AG10803 (cell line): ENCODE measurements around the gene WSB2.

Experiments
- DNase-seq: peaks from one replicate; pipeline ENCODE4 v3.0.0; 2010; ENCODE audit warnings: low read depth
- H3K4me3 ChIP-seq: 2 replicates; pipeline ENCODE4 v1.5.1; 2011; ENCODE audit warnings: mild to moderate bottlenecking, low read length, control low read depth
- CTCF ChIP-seq: conservative IDR thresholded peaks from 2 replicates; pipeline ENCODE4 v1.5.1; 2011; ENCODE audit warnings: mild to moderate bottlenecking, low read length, control low read depth, inconsistent platforms

WSB2 gene

DNA sequence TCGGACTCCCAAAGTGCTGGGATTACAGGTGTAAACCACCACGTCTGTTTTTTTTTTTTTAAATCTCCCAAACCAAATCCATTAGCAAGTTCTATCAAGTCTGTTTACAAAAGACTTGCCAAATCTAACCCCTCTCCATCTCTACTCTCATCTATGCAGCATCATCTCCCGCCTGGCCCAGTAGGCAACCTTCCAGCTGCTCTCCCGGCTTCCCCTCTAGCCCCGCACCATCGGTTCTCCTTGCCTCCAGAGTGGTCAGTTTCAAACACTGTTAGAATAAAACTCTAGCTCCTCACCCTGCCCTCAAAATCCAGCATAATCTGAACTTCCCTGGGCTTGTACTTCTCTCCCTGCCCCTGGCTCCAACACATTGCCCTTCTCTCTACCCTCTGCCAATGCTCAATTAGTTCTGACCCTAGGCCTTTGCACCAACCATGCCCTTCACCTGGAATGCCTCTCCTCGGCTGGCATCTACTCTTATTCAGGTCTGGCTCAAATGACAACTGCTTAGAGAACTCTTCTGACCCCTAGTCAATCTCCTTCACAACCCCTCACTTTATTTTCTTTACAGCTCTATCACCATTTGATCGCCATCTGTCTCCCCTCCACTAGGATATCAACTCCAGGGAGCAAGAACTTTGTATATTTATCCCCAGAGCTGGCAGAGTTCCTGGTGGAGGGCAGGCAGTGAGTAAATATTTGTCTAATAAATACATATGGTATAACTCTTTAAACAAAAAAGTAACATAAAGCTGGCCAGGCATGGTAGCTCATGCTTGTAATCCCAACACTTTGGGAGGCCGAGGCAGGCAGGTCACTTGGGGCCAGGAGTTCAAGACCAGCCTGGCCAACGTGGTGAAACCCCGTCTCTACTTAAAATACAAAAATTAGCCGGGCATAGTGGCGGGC is 4.9 kb downstream of the WSB2 start:
- no peak for DNase-seq
- no peak overlapping the region for H3K4me3 ChIP-seq
- TF ChIP-seq CTCF: no peak

- no peak for DNase-seq
- H3K4me3 ChIP-seq: no peak overlapping the region
- peak; percentile 49 for TF ChIP-seq CTCF
Observed at GRCh38 chr12:118055144-118055557, 5.8 kb downstream of the WSB2 start.

DNA sequence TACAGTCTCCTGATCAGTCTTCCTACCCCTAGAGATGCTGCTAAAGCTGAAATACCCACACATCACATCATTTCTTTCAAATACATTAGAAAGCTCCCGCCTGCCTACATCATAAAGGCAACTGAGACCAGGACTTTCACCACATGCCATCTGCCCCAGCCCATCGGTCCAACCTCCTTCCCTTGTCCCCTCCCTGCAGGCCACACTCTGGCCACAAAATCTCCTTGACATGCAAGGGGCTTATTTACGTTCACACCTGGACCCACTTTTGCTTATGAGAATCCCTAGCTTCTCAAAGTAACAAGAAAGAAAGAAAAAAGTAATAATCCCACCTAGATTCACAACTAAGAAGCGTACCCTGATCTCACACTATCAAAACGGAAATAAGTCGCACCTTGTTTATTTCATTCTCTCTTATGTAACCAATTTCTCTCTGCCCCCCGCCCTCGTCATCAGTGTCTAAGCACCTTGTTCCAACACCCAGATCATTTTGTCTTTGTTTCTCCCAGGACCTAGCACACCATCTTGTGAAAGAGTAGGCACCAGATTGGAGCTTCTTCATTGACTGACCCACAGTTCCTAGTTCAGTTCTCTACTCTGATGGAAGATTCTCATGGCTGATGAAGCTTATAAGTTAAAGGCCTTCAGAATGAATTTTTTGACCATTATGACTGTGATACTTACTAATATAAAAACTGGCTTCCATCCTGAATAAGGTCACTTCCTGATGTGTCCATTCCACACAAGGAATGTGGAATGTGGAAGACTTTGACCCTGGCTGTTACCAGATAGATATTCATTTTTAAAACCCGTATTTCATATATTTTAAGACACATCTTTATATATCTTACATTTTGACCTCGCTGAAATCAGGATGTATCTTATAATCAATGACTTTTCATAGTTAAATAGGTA is 7.7 kb downstream of the WSB2 start:
- no peak for TF ChIP-seq CTCF
- peak; percentile 40 for DNase-seq
- no peak overlapping the region for H3K4me3 ChIP-seq

- no peak for TF ChIP-seq CTCF
- no peak overlapping the region for H3K4me3 ChIP-seq
- DNase-seq: peak; percentile 97
Observed at GRCh38 chr12:118052324-118053070, 8.5 kb downstream of the WSB2 start.

DNA sequence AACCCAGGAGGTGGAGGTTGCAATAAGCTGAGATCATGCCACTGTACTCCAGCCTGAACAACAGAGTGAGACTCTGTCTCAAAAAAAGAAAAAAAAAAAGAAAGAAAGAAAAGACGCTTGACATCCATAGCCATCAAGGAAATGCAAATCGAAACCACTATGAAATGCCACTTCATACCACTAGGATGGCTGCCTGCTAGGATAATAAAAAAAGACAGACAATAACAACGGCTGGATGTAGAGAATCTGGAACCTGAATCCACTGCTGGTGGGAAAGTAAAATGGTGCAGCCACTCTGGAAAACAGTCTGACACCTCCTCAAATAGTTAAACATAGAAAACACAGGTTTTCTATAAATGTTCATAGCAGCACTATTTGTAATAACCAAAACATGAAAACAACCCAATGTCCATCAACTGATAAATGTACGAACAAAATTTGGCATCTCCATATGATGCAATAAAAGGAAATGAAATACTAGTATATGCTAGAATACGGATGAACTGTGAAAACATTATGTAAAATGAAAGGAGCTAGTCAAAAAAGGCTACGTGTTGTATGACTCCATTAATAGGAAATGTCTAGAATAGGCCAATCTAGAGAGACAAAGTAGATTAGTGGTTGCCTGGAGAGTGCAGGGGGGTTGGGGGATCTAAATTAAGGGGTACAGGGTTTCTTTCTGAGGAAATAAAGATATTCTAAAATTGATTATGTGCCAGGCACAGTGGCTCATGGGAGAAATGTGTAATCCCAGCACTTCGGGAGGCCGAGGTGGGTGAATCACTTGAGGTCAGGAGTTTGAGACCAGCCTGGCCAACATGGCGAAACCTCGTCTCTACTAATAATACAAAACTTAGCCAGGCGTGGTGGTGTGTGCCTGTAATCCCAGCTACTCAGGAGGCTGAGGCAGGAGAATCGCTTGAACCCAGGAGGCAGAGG is 9.7 kb downstream of the WSB2 start:
- H3K4me3 ChIP-seq: no peak overlapping the region
- DNase-seq: no peak
- TF ChIP-seq CTCF: no peak

GRCh38 chr12:118046430-118046829 is 14.5 kb downstream of the WSB2 start:
- no peak for TF ChIP-seq CTCF
- H3K4me3 ChIP-seq: no peak overlapping the region
- DNase-seq: no peak
